Activated CD4-positive, CD25-positive, alpha-beta regulatory T cell treated with anti-CD3 and anti-CD28 coated beads, Interleukin-2, amount 50 U/mL, for 72 hours (primary cell): ENCODE measurements around the gene TMA7B.

ENCODE experiments used
- DNase-seq: peaks from one replicate; pipeline ENCODE4 v3.0.0; 2021

Gene TMA7B

GRCh38 chr22:40004836-40005235 is 44.6 kb downstream of the TMA7B start:
- no peak for DNase-seq

DNA sequence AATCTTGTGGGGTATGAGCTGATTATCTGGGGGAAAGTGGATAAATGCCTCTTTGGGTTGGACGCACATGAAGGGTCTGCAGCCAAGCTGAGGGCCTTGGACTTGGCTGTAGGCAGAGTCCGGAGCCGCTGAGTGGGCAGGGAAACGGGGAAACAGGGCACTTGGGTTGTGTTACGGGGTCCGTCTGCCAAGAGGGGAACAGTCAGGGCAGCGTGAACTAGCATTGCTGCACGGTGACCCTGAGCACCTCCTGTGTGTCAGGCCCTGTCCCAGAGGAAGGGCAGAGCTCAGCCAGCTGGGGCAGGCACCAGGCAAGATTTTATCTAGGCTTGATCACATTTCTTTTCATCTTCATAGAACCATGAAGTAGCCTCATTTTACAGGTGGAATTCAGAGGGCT is 46.4 kb downstream of the TMA7B start:
- no peak for DNase-seq

DNA sequence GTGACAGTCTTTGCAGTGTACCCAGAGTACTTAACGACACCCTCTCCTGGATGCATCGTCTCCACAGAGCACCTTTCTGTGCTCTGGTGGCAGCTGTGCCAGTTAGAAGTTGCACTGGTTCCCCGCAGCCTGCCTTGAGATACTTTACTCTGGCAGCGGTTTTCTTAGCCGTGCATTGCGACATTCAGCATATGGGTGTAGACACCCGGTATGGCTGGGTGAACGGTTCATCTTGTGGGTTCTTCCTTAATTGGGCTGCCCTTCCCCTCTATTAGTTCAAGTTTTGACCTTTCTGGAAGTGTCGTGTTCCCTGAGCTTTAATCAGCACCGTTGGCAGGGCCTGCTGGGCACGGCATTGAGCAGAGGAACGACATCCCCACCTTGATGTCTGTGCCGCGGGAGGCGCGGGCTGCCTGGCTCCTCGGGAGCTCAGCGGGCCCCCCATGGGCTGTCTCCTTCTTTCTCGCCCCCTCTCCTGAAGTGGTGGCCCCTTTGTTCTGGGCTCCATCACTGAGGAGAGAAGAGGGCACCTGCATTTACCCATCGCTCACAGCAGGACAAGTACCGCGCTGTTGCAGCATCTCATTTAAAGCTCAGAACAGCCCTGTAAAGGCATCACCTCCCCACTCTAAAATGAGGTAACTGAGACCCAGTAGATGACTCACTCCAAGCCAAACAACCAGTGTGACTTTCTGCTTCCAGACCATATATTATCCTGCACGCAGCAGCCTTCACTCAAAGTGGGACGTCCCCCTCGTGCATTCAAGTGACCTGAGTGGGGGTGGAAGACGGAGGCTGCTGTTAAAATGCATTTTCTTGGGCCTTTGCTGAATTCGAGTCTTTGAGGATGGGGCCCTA is 47.9 kb downstream of the TMA7B start:
- no peak for DNase-seq

DNA sequence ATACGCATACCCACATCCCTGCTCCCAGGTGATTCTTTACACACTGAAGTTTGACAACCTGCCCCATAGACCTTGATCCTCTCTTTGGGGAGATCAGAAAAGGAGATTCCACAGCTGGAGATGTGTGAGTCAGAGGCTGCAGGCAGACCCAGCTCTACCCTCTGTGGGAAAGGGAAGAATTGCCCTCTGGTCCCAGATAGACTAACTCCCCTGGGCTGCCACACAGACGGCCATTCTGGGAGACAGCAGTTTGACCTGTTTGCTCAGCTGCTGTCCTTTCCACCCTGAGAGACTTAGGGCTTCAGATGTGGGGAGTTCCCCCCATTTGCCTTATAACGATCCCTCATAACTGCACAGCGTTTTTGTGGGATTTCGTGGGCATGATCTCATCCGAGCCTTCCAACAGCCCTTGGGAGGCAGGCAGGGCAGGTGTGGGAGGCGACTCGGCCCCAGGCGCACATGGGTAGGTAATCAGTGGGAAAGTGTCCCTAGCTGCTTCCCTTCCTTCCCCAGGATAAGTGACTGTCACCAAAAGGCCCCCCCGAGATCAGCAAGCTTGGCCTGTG is 48.6 kb downstream of the TMA7B start:
- DNase-seq, result no peak

DNA sequence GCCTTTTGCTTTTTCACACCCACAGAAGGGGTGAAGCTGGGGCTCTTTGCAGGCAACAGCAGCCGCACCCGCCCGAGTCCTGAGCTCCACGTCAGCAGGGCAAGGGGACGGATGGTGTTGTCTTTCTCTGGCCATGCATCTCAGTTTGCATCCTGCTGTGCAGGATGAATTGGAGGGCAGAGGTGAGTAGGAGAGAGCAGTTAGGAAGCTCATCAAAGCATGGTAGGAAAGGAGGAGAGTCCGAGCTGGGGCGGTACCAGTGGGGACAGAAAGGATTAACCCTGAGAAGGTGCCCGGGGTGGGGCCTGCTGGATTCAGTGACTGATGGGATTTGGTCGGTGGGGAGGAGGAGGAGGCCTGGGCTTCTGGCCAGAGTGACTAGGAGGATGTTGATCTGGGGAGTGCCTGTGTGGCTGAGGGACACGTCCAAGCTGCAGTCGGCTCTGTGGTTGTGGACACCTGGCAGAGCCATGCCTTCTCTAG is 49.1 kb downstream of the TMA7B start:
- no peak for DNase-seq

GRCh38 chr22:40009951-40010671 is 49.9 kb downstream of the TMA7B start:
- DNase-seq, result no peak

DNA sequence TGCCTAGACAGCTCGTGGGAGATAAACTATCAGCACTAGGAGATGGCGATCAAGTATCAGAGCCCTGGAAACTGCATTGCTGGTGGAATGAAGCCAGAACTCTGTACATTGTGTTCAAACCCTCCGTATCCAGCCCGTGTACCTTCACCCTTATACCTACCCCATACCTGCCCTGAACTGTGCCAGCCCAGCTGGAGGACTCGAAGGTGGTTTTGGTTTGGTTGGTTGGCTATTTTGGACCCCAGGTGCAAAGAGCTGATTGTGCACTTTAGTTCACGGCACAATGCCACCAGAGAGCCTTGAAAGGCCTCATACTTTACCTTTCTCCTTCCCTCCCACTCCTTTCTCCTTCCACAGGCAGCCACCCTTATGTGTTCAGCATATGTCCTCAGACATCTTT is 50.5 kb downstream of the TMA7B start:
- no peak for DNase-seq
